Stimulated activated CD4-positive, alpha-beta T cell treated with anti-CD3 and anti-CD28 coated beads, TNF-alpha, amount 100 ng/mL, for 1 hour (primary cell): ENCODE measurements around the gene GJA8.
A peak's percentile ranks its signal among the peaks of the same experiment; 100 is the strongest.
"Not testable (repeated sequence)": the region's sequence is repeated elsewhere in the genome, so short reads cannot be mapped to it uniquely, and the experiment has no call there.

ENCODE experiments used
- DNase-seq, 3 donors: peaks; one replicate each; pipeline ENCODE4 v3.0.0-alpha.2; 2020; ENCODE audit warnings: low read depth in 3 of 3, low spot score in 1 of 3

The GJA8 gene

DNA sequence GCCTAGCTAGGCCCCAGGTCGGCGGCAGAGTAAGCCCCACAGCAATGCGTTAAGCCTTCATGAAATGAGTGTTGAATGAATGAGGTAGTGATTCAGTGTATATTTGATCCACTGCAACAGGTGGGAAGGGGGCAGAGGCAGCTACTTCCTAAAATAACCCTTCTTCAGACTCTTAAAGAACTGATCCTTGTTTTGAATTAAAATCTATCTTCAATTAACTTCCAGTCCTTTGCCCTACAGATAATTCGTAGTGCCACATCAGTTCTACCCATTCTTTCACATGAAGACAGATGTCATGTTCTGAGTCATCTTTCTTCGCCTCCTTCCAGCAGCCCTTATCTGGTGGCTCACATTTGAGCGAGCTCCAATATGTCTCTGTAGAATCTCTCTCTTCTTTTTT lies 24.6 kb downstream of the GJA8 start:
- not testable (repeated sequence) for DNase-seq

DNA sequence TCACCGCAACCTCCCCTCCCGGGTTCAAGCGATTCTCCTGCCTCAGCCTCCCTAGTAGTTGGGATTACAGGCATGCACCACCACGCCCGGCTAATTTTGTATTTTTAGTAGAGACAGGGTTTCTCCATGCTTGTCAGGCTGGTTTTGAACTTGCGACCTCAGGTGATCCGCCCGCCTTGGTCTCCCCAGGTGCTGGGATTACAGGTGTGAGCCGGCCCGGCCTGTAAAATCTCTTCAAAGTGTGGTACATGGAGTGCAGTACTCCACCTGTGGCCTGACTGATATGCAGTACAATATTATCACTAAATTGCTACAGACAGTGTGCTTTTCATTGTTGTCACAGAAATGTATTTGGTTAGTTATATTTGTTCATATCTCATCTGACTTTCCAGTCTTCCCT lies 25.1 kb downstream of the GJA8 start:
- DNase-seq: not testable (repeated sequence)

GRCh38 chr1:147928236-147929132 lies 25.9 kb downstream of the GJA8 start, which contains the start of gene GPR89B:
TSS of gene GPR89B (plus strand) at chr1:147928420. CDS start at chr1:147928537, 117 bp downstream.
- peak; percentile 66 to 90 (median 84) for DNase-seq

GRCh38 chr1:147931137-147931536 lies 28.5 kb downstream of the GJA8 start:
- DNase-seq: not testable (repeated sequence)

DNA sequence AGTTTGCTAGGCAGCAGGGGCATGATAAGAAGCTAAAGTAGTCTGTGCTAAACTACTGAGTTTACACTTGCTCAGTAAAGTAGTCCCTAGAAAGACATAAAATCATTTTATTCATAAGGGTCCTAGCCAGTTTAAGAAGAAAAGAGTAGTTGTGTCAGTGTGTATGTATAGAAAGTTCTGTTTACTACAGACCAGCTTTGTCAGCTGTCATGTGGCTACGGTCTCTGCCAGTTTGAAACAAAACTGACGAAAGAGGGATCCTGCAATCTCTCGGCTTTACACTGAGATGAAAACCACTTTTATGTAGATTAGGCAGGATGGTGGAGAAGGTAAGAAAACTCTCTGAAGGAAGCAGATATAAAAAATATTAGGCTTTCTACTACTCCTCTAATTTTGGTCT lies 32.7 kb downstream of the GJA8 start:
- DNase-seq: not testable (repeated sequence)

DNA sequence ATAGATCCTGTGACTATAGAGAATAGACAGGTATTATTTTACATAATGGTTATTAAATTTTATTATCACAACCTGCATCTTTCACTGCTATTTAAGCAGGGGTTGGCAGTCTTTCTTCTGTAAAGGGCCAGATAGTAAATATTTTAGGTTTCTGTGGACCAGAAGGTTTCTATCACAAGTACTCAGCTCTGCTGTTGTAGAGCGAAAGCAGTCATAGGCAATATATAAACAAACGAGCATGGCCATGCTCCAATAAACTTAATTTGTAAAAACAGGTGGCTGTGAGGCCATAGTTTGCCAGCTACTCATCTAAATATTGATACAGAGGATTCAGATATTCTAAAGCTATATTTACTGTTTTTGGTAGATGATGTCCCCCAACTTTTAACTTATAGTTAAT lies 37.9 kb downstream of the GJA8 start:
- not testable (repeated sequence) for DNase-seq

- DNase-seq: not testable (repeated sequence)
Observed at GRCh38 chr1:147942563-147942962, 40.0 kb downstream of the GJA8 start.

DNA sequence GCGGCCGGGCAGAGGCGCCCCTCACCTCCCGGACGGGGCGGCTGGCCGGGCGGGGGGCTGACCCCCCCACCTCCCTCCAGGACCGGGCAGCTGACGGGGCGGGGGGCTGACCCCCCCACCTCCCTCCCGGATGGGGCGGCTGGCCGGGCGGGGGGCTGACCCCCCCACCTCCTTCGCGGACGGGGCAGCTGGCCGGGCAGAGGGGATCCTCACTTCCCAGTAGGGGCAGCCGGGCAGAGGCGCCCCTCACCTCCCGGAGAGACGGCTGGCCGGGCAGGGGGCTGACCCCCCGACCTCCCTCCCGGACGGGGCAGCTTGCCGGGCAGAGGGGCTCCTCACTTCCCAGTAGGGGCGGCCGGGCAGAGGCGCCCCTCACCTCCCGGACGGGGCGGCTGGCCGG lies 46.9 kb downstream of the GJA8 start:
- DNase-seq: not testable (repeated sequence)
